ENCODE measurements around the gene LDHAL6A. TPM values are rescaled to one million over a fixed set of nuclear protein-coding genes. Genes with fewer than 3 reads are reported as not detected.

Gene LDHAL6A
- total RNA-seq, 1 experiment from 2014 or later: not detected

GRCh38 chr11:18466402-18466801 lies 10.7 kb downstream of the LDHAL6A start:
- Histone ChIP-seq H3K9me3 (ENCODE audit: control insufficient read depth in 1 of 2, insufficient read depth in 1 of 2, low read depth in 1 of 2, low read length in 2 of 2) (no peaks in the 10 kb centered on the region), H3K4me3 (replicated peaks in 1 of 2; ENCODE audit: low read depth in 1 of 2, low read length in 2 of 2) (no peak overlapping the region), H3K79me2 (ENCODE audit: insufficient read depth, low read length) (no peaks in the 10 kb centered on the region), H3K36me3 (ENCODE audit: control insufficient read depth in 1 of 2, insufficient read depth in 2 of 2, low read length in 2 of 2) (no peaks in the 10 kb centered on the region), H3K27ac (ENCODE audit: low read depth, low read length) (no peak overlapping the region), H2AFZ (ENCODE audit: low read depth, low read length, poor library complexity, severe bottlenecking) (no peak overlapping the region), H3K9ac (ENCODE audit: low read length) (no peak overlapping the region), H3K4me1 (ENCODE audit: control insufficient read depth in 1 of 2, insufficient read depth in 2 of 2, low read length in 2 of 2) (no peaks in the 10 kb centered on the region), H3K4me2 (ENCODE audit: low read length) (no peak overlapping the region), H3K27me3 (ENCODE audit: insufficient read depth, low read length) (no peaks in the 10 kb centered on the region), H4K20me1 (ENCODE audit: insufficient read depth) (no peaks in the 10 kb centered on the region), H3K9me2 (ENCODE audit: insufficient read depth) (no peaks in the 10 kb centered on the region)
- ATAC-seq (no peak), DNase-seq (ENCODE audit: low read depth, low spot score) (no peak)
- CTCF ChIA-PET: no interaction called here
- TF ChIP-seq EGR1 (IDR thresholded peaks at IDR 0.05; ENCODE audit: low read depth) (no peak), SRF (IDR thresholded peaks at IDR 0.05; ENCODE audit: low read depth) (no peak), POLR2A (IDR thresholded peaks at IDR 0.05; ENCODE audit: borderline replicate concordance, extremely low read depth, insufficient read depth, insufficient read length) (no peak), RAD21 (IDR thresholded peaks at IDR 0.05; ENCODE audit: low read depth) (no peak), FOSL1 (IDR thresholded peaks at IDR 0.05; ENCODE audit: low read depth) (no peak), SIN3A (IDR thresholded peaks at IDR 0.05; ENCODE audit: low read depth) (no peak), JUND (IDR thresholded peaks at IDR 0.05) (no peak), REST (IDR thresholded peaks at IDR 0.05; ENCODE audit: low read depth) (no peak), TCF7L2 (IDR thresholded peaks at IDR 0.05; ENCODE audit: borderline replicate concordance, extremely low read depth, insufficient read depth, insufficient read length) (no peak), SP1 (IDR thresholded peaks at IDR 0.05; ENCODE audit: low read depth) (no peak), ZNF274 (IDR thresholded peaks at IDR 0.05; ENCODE audit: low read depth, low read length) (no peak), ZFX (IDR thresholded peaks at IDR 0.05) (no peak), ATF3 (IDR thresholded peaks at IDR 0.05) (no peak)
- no TSS peak for BruUV-seq (replicated peaks)
- RAD21 ChIA-PET (ENCODE audit: low non-redundant PET in 1 of 2, low total read pairs in 2 of 2, uncharacterized antibody in 2 of 2, unreplicated experiment in 2 of 2): no interaction called here
- intact Hi-C loops (cut with micrococcal nuclease): no loop called here
- POLR2A ChIA-PET: no interaction called here
